GM10266 (cell line): ENCODE measurements around the gene MICAL3.
"Not testable (repeated sequence)": the region's sequence is repeated elsewhere in the genome, so short reads cannot be mapped to it uniquely, and the experiment has no call there.

Experiments used
- DNase-seq: peaks from one replicate; pipeline ENCODE4 v3.0.0; 2012; ENCODE audit errors: extremely low spot score
- CTCF ChIP-seq: IDR thresholded peaks from 2 replicates; pipeline ENCODE4 v1.5.1; 2012; ENCODE audit warnings: mild to moderate bottlenecking, low read depth; ENCODE audit not compliant: control insufficient read depth, insufficient read depth; ENCODE audit errors: missing control alignments

MICAL3 gene

GRCh38 chr22:18024956-18025720 is 777 bp upstream of the MICAL3 start:
- no peak for TF ChIP-seq CTCF
- DNase-seq = peak; percentile 34

- no peak for TF ChIP-seq CTCF
- peak; percentile 72 for DNase-seq
Measured at GRCh38 chr22:18023509-18024275, 669 bp downstream of the MICAL3 start.

GRCh38 chr22:18022876-18023275 is 1.5 kb downstream of the MICAL3 start:
- no peak for TF ChIP-seq CTCF

GRCh38 chr22:18021431-18021830 is 2.9 kb downstream of the MICAL3 start:
- TF ChIP-seq CTCF = no peak
- DNase-seq = no peak

More at GRCh38 chr22:18022876-18023275, 1.5 kb downstream of the MICAL3 start:
- DNase-seq = no peak

- DNase-seq = not testable (repeated sequence)
Measured at GRCh38 chr22:18020743-18021142, 3.6 kb downstream of the MICAL3 start.

- DNase-seq = no peak
- TF ChIP-seq CTCF = no peak
Measured at GRCh38 chr22:18013947-18014346, 10.4 kb downstream of the MICAL3 start.

- no peak for TF ChIP-seq CTCF
- no peak for DNase-seq
Measured at GRCh38 chr22:18013436-18013835, 10.9 kb downstream of the MICAL3 start.
